ENCODE data around the gene THBS2. TPM values are rescaled to one million over a fixed set of nuclear protein-coding genes. Genes with fewer than 3 reads are reported as not detected.
"Not testable (repeated sequence)": the region's sequence is repeated elsewhere in the genome, so short reads cannot be mapped to it uniquely, and the experiment has no call there.

Gene THBS2
- total RNA-seq, 1 donor from 2014 or later = 0.23 TPM

- H3K4me1 Mint-ChIP-seq (ENCODE audit: unreplicated experiment) = no peaks in the 10 kb centered on the region
- no peak overlapping the region for H3K4me3 Mint-ChIP-seq (ENCODE audit: unreplicated experiment)
- no peak for DNase-seq (ENCODE audit: low spot score)
- H3K27me3 Mint-ChIP-seq (ENCODE audit: unreplicated experiment) = peaks cover 17% of the 10 kb centered on the region
- TF ChIP-seq CTCF (IDR thresholded peaks at IDR 0.05; ENCODE audit: unreplicated experiment) = no peak
- no peaks in the 10 kb centered on the region for H3K9me3 Mint-ChIP-seq (ENCODE audit: unreplicated experiment)
- H3K36me3 Mint-ChIP-seq (ENCODE audit: low read depth, unreplicated experiment) = no peaks in the 10 kb centered on the region
- no peak overlapping the region for H3K27ac Mint-ChIP-seq (ENCODE audit: unreplicated experiment)
Observed at GRCh38 chr6:169265486-169266131, 12.0 kb upstream of the THBS2 start.

DNA sequence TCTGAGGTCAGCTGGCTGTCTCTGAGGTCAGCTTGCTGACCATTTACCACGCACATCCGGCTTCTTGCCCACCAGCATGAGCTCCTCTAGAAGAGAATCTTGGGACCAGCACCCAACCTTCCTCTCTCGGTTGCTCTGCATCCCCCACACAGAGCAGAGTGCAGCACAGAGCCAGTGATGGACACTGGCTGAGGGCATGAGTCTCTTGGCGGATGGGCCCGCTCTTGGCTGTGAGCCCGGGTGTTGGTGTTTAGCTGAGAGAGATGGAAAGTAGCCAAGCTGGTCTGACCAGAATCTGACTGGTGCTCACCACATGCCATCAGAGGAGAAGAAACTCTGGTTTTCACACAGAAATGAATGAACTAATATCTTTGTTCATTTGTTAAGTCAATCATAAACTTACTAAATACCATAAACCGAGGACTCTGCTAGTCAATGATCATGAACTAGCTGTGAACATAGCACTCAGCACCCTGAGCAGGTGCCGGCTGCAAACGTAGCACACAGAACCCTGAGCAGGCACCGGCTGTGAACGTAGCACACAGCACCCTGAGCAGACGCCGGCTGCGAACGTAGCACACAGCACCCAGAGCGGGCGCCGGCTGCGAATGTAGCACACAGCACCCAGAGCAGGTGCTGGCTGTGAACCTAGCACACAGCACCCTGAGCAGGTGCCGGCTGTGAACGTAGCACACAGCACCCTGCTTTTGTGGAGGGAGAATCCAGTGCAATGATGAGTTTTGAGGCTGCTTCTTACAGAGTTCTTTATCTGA lies 10.4 kb upstream of the THBS2 start:
- peaks cover 18% of the 10 kb centered on the region for H3K27me3 Mint-ChIP-seq (ENCODE audit: unreplicated experiment)
- no peaks in the 10 kb centered on the region for H3K9me3 Mint-ChIP-seq (ENCODE audit: unreplicated experiment)
- no peak overlapping the region for H3K27ac Mint-ChIP-seq (ENCODE audit: unreplicated experiment)
- no peak for DNase-seq (ENCODE audit: low spot score)
- no peaks in the 10 kb centered on the region for H3K4me1 Mint-ChIP-seq (ENCODE audit: unreplicated experiment)
- TF ChIP-seq CTCF (IDR thresholded peaks at IDR 0.05; ENCODE audit: unreplicated experiment) = no peak
- H3K36me3 Mint-ChIP-seq (ENCODE audit: low read depth, unreplicated experiment) = no peaks in the 10 kb centered on the region
- H3K4me3 Mint-ChIP-seq (ENCODE audit: unreplicated experiment) = no peak overlapping the region

GRCh38 chr6:169263374-169263773 lies 9.7 kb upstream of the THBS2 start:
- no peak for DNase-seq (ENCODE audit: low spot score)
- TF ChIP-seq CTCF (IDR thresholded peaks at IDR 0.05; ENCODE audit: unreplicated experiment) = no peak
- no peaks in the 10 kb centered on the region for H3K36me3 Mint-ChIP-seq (ENCODE audit: low read depth, unreplicated experiment)
- H3K4me3 Mint-ChIP-seq (ENCODE audit: unreplicated experiment) = no peak overlapping the region
- H3K27ac Mint-ChIP-seq (ENCODE audit: unreplicated experiment) = no peak overlapping the region
- H3K4me1 Mint-ChIP-seq (ENCODE audit: unreplicated experiment) = no peaks in the 10 kb centered on the region
- peaks cover 20% of the 10 kb centered on the region for H3K27me3 Mint-ChIP-seq (ENCODE audit: unreplicated experiment)
- H3K9me3 Mint-ChIP-seq (ENCODE audit: unreplicated experiment) = no peaks in the 10 kb centered on the region

DNA sequence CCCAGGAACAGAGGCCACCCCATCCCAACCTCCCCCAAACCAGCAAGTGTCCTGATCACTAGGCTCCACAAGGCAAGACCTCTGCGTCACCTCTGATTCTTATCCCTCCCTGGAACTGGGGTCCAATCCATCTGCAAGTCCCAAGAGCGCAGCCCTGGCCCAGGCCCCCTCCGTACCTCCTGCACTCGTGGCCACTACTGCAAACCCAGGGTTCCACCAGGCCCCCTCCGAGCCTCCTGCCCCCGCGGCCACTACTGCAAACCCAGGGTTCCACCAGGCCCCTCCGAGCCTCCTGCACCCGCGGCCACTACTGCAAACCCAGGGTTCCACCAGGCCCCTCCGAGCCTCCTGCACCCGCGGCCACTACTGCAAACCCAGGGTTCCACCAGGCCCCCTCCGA lies 9.0 kb upstream of the THBS2 start:
- not testable (repeated sequence) for DNase-seq (ENCODE audit: low spot score); H3K36me3 Mint-ChIP-seq (ENCODE audit: low read depth, unreplicated experiment); H3K4me3 Mint-ChIP-seq (ENCODE audit: unreplicated experiment); H3K9me3 Mint-ChIP-seq (ENCODE audit: unreplicated experiment); H3K4me1 Mint-ChIP-seq (ENCODE audit: unreplicated experiment)
- Mint-ChIP-seq H3K27me3 (ENCODE audit: unreplicated experiment) (peaks cover 20% of the 10 kb centered on the region), H3K27ac (ENCODE audit: unreplicated experiment) (peak overlapping the region; percentile 36)

GRCh38 chr6:169256518-169256917 lies 2.9 kb upstream of the THBS2 start:
- TF ChIP-seq CTCF (IDR thresholded peaks at IDR 0.05; ENCODE audit: unreplicated experiment) = no peak
- no peak overlapping the region for H3K27ac Mint-ChIP-seq (ENCODE audit: unreplicated experiment)
- H3K4me1 Mint-ChIP-seq (ENCODE audit: unreplicated experiment) = peaks cover 12% of the 10 kb centered on the region
- DNase-seq (ENCODE audit: low spot score) = no peak
- no peaks in the 10 kb centered on the region for H3K36me3 Mint-ChIP-seq (ENCODE audit: low read depth, unreplicated experiment)
- H3K4me3 Mint-ChIP-seq (ENCODE audit: unreplicated experiment) = no peak overlapping the region
- peaks cover 6% of the 10 kb centered on the region for H3K9me3 Mint-ChIP-seq (ENCODE audit: unreplicated experiment)
- peaks cover 13% of the 10 kb centered on the region for H3K27me3 Mint-ChIP-seq (ENCODE audit: unreplicated experiment)

Data from endothelial cell (in vitro differentiated cells).